ENCODE results near the gene IRF3.

Gene IRF3, protein sequence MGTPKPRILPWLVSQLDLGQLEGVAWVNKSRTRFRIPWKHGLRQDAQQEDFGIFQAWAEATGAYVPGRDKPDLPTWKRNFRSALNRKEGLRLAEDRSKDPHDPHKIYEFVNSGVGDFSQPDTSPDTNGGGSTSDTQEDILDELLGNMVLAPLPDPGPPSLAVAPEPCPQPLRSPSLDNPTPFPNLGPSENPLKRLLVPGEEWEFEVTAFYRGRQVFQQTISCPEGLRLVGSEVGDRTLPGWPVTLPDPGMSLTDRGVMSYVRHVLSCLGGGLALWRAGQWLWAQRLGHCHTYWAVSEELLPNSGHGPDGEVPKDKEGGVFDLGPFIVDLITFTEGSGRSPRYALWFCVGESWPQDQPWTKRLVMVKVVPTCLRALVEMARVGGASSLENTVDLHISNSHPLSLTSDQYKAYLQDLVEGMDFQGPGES

GRCh38 chr19:49665351-49666119 lies at the start of gene IRF3, which contains the start of gene BCL2L12:
IRF3 (minus strand) TSS chr19:49665857; CDS start chr19:49664838, 1,019 bp downstream.
BCL2L12 (plus strand) TSS chr19:49665933; CDS start chr19:49666693, 760 bp downstream.
- peak; percentile 92 for DNase-seq

- no peak for DNase-seq
Measured at GRCh38 chr19:49713236-49713845, 47.7 kb upstream of the IRF3 start.

GRCh38 chr19:49712397-49712859 lies 46.8 kb upstream of the IRF3 start:
- no peak for DNase-seq

GRCh38 chr19:49710372-49710951 lies 44.8 kb upstream of the IRF3 start:
- DNase-seq, result no peak

- DNase-seq, result no peak
Measured at GRCh38 chr19:49705919-49706318, 40.3 kb upstream of the IRF3 start.

DNA sequence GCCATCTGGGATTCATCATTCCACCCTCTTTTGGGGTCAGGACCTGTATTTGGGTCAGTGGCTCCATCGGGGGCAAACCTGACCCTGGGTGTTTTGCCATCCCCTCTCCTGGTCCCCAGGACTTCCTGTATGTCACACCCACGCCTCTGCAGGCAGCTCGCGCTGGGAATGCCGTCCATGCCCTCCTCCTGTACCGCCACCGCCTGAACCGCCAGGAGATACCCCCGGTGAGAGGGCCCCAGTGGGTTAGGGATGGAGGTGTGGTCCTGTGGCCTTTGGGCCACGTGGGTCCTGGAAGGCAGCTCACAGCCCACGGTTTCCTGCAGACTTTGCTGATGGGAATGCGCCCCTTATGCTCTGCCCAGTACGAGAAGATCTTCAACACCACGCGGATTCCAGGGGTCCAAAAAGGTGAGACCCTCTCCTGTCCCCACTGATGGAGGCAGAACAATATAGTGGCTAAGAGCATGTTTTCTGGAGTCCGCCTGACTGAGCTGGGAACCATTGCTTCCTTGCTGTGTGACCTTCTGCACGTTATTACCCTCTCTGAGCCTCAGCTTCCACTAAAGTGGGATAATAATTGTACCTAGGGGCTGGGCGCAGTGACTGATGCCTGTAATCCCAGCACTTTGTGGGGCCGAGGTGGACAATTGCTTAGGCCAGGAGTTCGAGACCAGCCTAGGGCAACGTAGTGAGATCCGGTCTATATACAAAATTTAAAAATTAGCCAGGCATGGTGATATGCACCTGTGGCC lies 39.4 kb upstream of the IRF3 start:
- no peak for DNase-seq

GRCh38 chr19:49701271-49701786 lies 35.7 kb upstream of the IRF3 start:
- no peak for DNase-seq

DNA sequence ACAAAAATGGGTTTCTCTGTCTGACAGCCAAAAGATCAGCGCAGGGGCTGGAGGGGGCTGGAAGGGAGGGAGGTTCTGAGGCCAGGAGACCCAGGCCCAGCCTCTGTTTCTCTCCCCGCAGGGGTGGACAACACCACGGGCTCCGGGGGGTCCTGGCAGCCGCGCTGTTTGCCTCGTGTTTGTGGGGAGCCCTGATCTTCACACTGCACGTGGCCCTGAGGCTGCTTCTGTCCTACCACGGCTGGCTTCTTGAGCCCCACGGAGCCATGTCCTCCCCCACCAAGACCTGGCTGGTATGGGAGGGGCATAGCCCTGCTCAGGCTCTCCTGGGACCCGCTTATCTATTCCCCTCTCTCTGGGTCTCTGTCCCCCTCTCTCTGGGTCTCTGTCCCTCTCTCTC lies 34.9 kb upstream of the IRF3 start:
- DNase-seq, result no peak

DNA sequence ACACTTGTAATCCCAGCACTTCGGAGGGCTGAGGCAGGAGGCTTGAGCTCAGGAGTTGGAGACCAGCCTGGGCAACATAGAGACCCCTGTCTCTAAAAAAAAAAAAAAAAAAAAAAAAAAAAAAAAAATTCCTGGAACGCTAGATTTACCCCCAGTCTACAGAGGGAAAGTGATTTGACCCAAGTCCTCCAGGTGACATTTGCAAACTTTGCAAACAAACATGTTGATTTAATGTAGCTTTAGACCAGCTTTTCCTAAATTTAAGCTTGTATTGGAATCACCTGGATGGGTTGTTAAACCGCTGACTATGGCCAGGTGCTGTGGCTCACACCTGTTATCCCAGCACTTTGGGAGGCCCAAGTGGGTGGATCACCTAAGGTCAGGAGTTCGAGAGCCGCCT lies 33.7 kb upstream of the IRF3 start:
- no peak for DNase-seq

- no peak for DNase-seq
Measured at GRCh38 chr19:49696865-49697264, 31.2 kb upstream of the IRF3 start.

- DNase-seq, result no peak
Measured at GRCh38 chr19:49696115-49696514, 30.5 kb upstream of the IRF3 start.

DNA sequence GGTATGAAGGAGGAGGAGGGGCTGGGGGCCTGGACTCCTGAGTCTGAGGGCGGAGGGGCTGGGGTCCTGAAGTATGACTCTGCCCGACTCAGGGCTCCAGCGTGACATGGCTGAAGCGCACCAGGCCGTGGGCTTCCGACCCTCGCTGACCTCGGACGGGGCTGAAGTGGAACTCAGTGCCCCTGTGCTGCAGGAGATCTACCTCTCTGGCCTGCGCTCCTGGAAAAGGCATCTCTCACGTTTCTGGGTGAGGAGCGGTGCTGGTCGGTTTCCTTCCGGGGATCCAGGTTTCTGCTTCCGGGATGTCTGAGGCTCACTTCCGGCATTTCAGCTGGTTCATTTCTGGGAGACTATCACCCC lies 26.5 kb upstream of the IRF3 start:
- no peak for DNase-seq

- DNase-seq, result peak; percentile 55
Measured at GRCh38 chr19:49691243-49692146, 25.8 kb upstream of the IRF3 start.

GRCh38 chr19:49690656-49691242 lies 25.1 kb upstream of the IRF3 start, which contains the start of gene CPT1C:
CPT1C (plus strand) TSS chr19:49691116; CDS start chr19:49692253, 1,137 bp downstream.
- peak; percentile 93 for DNase-seq

GRCh38 chr19:49690079-49690655 lies 24.5 kb upstream of the IRF3 start:
- DNase-seq, result no peak

GRCh38 chr19:49689133-49690078 lies 23.7 kb upstream of the IRF3 start, which contains the start of gene ADM5:
ADM5 (plus strand) TSS chr19:49689594; CDS start chr19:49689838, 244 bp downstream.
- peak; percentile 40 for DNase-seq

DNA sequence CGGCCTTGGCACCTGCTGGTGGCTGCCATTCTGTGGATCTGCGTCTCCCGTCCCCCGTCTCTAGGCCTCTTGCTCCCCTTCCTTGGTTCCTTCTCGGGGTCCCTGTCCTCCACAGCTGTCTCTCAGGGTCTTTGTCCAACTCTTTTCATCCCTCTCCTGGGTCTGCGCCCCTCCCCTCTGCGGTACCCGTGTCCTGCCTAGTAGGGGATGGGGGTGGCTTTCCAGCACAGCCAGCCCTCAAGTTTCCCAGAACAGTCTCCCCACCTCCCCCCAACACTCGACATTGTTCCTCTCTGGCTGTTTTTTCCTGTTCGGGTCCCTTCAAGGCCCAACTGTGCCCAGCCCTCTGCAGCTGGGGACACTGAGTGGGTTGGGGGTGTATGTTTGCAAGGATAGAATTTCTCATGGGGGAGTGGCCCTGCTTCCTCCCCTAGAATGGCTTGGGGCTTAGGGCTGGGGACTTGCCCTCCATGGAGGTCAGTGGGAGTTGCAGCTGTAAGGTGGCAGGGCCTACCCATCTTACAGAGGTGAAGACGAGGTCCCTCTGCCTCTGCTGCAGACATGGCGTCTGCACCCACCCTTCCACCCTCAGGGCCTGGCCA lies 23.0 kb upstream of the IRF3 start:
- DNase-seq, result no peak

Measured in NCI-H2107 (cell line).